Hepatocyte (in vitro differentiated cells): Measurements from ENCODE around the gene CACNA1C.

Experiments
- CTCF ChIP-seq: fragments of 200-600 bp; sonication (generic); IDR thresholded peaks from 2 replicates; pipeline ENCODE4 v1.5.1; 2016; ENCODE audit warnings: antibody characterized with exemption, mild to moderate bottlenecking; ENCODE audit not compliant: poor library complexity
- EZH2 ChIP-seq: fragments of 200-600 bp; sonication (generic); IDR thresholded peaks from 2 replicates; pipeline ENCODE4 v1.6.1; 2016; ENCODE audit warnings: antibody characterized with exemption, mild to moderate bottlenecking, borderline replicate concordance

- no peak for TF ChIP-seq CTCF
- no peak for TF ChIP-seq EZH2
These were observed 589.5 kb downstream of the CACNA1C start for GRCh38 chr12:2642176-2642892.
